ENCODE results near the gene CFAP61. TPM values are rescaled to one million over a fixed set of nuclear protein-coding genes. Genes with fewer than 3 reads are reported as not detected.

Gene CFAP61
- total and polyA plus RNA-seq, 11 donors = 12.1 to 102 (median 41.8) TPM

GRCh38 chr20:20201639-20202038 is 149.3 kb downstream of the CFAP61 start:
- Histone ChIP-seq H3K27ac (no peak overlapping the region), H3K9me3 (no peaks in the 10 kb centered on the region), H3K4me1 (peaks cover 0 to 29% (median 8%) of the 10 kb centered on the region in 12 donors), H3K27me3 (peaks cover 0 to 3% (median 0%) of the 10 kb centered on the region in 9 donors), H3K36me3 (peaks cover 0 to 10% (median 0%) of the 10 kb centered on the region in 9 donors), H3K4me3 (no peak overlapping the region)
- ATAC-seq = peak; percentile 33 to 51 (median 42)
- DNase-seq = no peak
- TF ChIP-seq CTCF (IDR thresholded peaks at IDR 0.05) (no peak), POLR2A (IDR thresholded peaks at IDR 0.05) (no peak)
- 57 to 69% (median 68%) methylated on average over 6 to 7 of the region's 7 CpGs for WGBS, 4 donors
- intact Hi-C loops (cut with DNase I) = loop anchor here in 1 of 10 donors (5.0 kb wide), 1 partner anchor 64 kb away; no protein-coding TSS in a partner anchor

GRCh38 chr20:20202768-20203167 is 150.4 kb downstream of the CFAP61 start:
- Histone ChIP-seq H3K4me1 (peaks cover 0 to 29% (median 8%) of the 10 kb centered on the region in 12 donors), H3K36me3 (no peaks in the 10 kb centered on the region), H3K27me3 (peaks cover 0 to 3% (median 0%) of the 10 kb centered on the region in 9 donors), H3K27ac (no peak overlapping the region), H3K9me3 (no peaks in the 10 kb centered on the region), H3K4me3 (no peak overlapping the region)
- DNase-seq = no peak
- no peak for TF ChIP-seq POLR2A (IDR thresholded peaks at IDR 0.05)
- TF ChIP-seq CTCF (IDR thresholded peaks at IDR 0.05) = no peak
- WGBS, 4 donors = 72 to 83% (median 78%) methylated on average over 8 of the region's 8 CpGs
- intact Hi-C loops (cut with DNase I) = loop anchor here in 1 of 10 donors (5.0 kb wide), 1 partner anchor 65 kb away; no protein-coding TSS in a partner anchor
- no peak for ATAC-seq

- no peak for DNase-seq
- H3K4me3 ChIP-seq = no peak overlapping the region
- ATAC-seq = no peak
- intact Hi-C loops (cut with DNase I) = loop anchor here in 1 of 10 donors (5.0 kb wide), 1 partner anchor 66 kb away; no protein-coding TSS in a partner anchor
- TF ChIP-seq POLR2A (IDR thresholded peaks at IDR 0.05) = no peak
- no peak for TF ChIP-seq CTCF (IDR thresholded peaks at IDR 0.05)
- WGBS, 4 donors = 77 to 88% (median 81%) methylated on average over 2 of the region's 2 CpGs
- H3K9me3 ChIP-seq = no peaks in the 10 kb centered on the region
- peaks cover 0 to 22% (median 5%) of the 10 kb centered on the region in 12 donors for H3K4me1 ChIP-seq
- H3K27ac ChIP-seq = no peak overlapping the region
- H3K27me3 ChIP-seq = peaks cover 0 to 3% (median 0%) of the 10 kb centered on the region in 9 donors
- H3K36me3 ChIP-seq = no peaks in the 10 kb centered on the region
These were observed 151.5 kb downstream of the CFAP61 start for GRCh38 chr20:20203784-20204183.

- Histone ChIP-seq H3K27me3 (peaks cover 0 to 3% (median 0%) of the 10 kb centered on the region in 9 donors), H3K27ac (no peak overlapping the region), H3K4me1 (peaks cover 0 to 17% (median 5%) of the 10 kb centered on the region in 12 donors), H3K9me3 (no peaks in the 10 kb centered on the region), H3K36me3 (no peaks in the 10 kb centered on the region), H3K4me3 (no peak overlapping the region)
- TF ChIP-seq POLR2A (IDR thresholded peaks at IDR 0.05) = no peak
- no peak for TF ChIP-seq CTCF (IDR thresholded peaks at IDR 0.05)
- ATAC-seq (no peak), DNase-seq (no peak)
- 59 to 75% (median 65%) methylated on average over 2 of the region's 2 CpGs for WGBS, 4 donors
- intact Hi-C loops (cut with DNase I) = loop anchor here in 1 of 10 donors (5.0 kb wide), 1 partner anchor 67 kb away; no protein-coding TSS in a partner anchor
These were observed 151.9 kb downstream of the CFAP61 start for GRCh38 chr20:20204256-20204655.

Data from heart left ventricle (tissue), 16 donors.